IPS-18c (cell line): Measurements from ENCODE around the gene BANP.

Source experiments
- H3K4me3 ChIP-seq: 2 replicates; pipeline ENCODE4 v1.7.0; 2013; ENCODE audit warnings: low read depth, mild to moderate bottlenecking, low read length, moderate library complexity; ENCODE audit not compliant: insufficient read depth
- H3K9me3 ChIP-seq: one replicate; pipeline ENCODE4 v1.6.1; 2013; ENCODE audit warnings: mild to moderate bottlenecking, low read length, moderate library complexity; ENCODE audit not compliant: control insufficient read depth, insufficient read depth

The BANP gene

DNA sequence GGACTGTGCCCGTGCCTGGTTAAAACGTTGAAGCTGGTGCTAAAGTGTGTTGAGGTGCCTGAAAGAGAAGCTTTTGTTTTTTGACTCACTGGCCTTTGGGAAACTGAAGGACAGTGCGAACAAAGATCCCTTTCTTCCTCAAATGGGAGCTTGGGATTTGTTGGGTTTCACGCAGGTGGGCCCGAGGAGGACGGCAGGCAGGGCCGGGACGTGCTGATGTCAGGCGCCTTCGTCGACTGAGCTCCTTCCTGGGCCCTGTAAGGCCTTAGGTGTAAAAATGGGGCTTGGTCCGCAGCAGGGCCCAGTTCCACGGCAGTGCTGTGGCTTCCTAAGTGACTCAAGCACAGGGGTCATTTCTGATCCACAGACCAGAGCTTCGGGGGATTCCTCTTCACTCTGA, 106.9 kb downstream of the BANP start:
- no peak overlapping the region for H3K4me3 ChIP-seq
- H3K9me3 ChIP-seq = no peaks in the 10 kb centered on the region

- H3K4me3 ChIP-seq = no peak overlapping the region
- no peaks in the 10 kb centered on the region for H3K9me3 ChIP-seq
These were observed 107.6 kb downstream of the BANP start for GRCh38 chr16:88058817-88059216.

DNA sequence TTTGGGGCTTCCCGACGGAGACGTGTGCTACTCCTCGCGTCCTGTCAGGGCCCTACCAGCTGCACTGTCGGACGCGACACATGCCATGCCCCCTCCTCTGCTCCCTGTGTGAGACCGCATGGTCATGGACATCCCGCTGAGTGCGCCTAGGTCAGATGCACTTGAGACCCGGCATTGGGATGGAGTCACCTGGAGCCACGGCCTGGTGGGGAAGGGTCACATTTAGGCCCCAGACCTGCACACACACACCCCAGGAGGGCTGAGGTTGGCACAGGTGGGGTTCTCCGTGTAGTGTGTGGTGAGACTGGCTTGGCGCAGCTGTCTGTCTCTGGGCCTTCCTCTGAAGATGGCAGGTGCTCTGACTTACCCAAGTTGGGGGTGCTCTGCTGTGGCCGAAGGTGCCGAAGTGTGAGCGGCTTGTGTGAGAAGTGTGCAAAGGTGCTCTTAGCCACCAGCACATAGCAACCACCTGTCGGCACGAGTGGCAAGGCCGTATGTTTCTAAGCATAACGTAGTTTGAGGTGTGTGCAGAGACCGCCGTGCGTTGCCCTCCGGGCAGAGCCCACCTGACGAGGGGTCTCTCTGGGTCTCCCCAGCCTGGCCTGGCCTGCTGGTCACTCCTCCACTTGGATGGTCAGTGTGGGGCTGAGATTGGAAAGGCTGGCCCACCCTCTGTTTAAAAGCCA, 108.6 kb downstream of the BANP start:
- H3K4me3 ChIP-seq = no peak overlapping the region
- H3K9me3 ChIP-seq = no peaks in the 10 kb centered on the region

GRCh38 chr16:88060524-88061219, 109.4 kb downstream of the BANP start:
- H3K9me3 ChIP-seq = no peaks in the 10 kb centered on the region

GRCh38 chr16:88061346-88062110, 110.3 kb downstream of the BANP start:
- H3K9me3 ChIP-seq = no peaks in the 10 kb centered on the region
- no peak overlapping the region for H3K4me3 ChIP-seq

More at GRCh38 chr16:88060524-88061219, 109.4 kb downstream of the BANP start:
- H3K4me3 ChIP-seq = no peak overlapping the region

DNA sequence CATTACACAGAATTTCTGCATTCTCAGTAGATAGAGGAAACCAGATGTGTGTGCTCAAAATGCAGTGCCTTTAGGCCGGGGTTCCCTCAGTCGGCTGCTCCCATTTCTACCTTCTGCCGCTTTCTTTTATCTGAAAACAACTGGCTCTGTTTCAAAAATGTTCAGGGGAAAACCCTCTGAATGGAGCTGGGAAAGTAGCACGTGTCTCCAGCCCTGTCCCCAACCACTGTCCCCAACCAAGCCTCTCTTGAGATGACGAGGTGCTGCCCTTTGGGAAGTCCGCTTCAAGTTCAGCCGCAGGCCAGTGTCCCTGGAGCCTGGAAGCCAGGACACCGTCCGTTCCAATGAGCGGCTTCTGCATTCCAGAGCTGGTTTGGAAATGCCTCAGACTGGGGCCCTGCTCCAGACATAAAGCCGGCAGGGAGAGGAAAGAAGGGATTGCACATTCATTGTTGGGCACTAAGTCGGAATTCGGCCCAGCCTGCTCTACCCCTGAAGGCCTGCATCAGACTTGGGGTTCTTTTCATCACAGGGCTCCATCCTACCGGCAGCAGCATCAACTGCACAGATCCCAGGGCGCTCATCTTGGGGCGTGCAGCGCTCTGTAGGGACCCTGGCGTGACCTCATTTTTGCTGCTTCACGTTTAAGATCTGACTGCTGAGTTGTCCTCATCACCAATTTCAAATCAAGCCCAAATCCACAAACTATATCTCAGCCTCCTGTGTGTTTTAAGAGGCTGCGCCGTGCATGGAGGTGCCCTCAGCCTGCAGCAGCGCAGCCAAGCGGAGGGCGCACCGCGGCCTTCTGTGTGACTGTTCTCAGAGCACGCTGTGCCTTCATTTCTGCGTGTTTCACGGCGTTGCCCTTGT, 111.3 kb downstream of the BANP start:
- Histone ChIP-seq H3K9me3 (no peaks in the 10 kb centered on the region), H3K4me3 (no peak overlapping the region)

GRCh38 chr16:88063211-88063773, 112.1 kb downstream of the BANP start:
- Histone ChIP-seq H3K4me3 (no peak overlapping the region), H3K9me3 (no peaks in the 10 kb centered on the region)

GRCh38 chr16:88064011-88064888, 113.0 kb downstream of the BANP start:
- Histone ChIP-seq H3K4me3 (no peak overlapping the region), H3K9me3 (no peaks in the 10 kb centered on the region)

DNA sequence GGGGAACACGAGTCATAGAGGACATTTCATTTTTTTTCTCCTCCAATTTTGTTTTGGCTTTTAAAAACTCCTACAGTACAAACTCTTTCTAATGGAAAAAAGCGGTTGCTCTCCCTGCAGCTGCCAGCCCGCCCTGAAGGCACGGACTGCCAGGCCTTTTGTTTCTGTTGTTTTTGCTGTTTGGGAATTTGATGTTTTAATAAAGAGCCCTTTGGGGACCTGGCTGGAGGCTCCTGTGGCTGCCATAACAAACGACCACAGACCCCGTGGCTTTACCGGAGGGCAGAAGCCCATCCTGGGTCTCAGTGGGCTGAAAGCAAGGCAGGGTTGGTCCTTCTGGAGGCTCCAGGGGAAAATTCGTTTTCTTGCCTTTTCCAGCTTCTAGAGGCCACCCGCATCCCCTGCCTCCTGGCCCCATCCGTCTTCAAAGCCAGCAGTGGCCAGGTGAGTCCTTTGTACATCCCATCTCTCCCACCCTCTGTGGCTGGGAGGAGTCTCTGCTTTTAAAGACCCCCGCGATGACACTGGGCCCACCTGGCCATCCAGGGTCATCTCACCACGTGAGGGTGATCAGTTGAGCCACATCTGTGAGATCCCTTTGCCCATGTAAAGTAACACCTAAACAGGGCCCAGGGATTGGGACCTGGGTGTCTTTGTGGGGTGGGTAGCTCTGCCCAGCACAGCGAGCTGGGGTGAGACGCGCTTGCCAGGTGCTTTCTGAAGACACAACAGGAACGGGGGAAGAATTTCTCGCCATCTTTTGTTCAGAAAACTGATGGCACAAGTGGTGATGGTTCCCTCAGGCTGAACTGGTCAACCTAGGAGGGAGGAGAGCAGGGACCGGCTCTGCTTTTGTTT, 113.9 kb downstream of the BANP start:
- Histone ChIP-seq H3K4me3 (no peak overlapping the region), H3K9me3 (no peaks in the 10 kb centered on the region)

DNA sequence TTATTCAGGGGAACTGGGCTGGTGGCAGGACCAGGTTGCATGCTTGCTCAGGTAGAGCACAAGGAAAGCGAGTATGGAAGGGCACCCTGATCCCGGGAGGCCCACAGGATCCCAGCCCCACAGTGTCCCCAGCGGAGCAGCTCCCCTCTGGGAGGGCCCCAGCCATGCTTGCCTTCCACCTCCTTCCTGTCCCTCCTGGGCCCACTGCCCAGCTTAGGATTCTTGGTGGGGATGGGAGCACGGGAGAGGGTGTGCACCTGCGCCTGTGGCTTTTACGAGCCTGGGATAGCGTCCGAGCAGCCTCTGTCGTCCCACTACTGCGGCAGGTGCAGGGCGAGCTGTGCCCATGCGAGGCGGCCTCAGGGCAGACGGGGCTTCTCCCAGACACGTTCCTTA, 114.5 kb downstream of the BANP start:
- Histone ChIP-seq H3K9me3 (no peaks in the 10 kb centered on the region), H3K4me3 (no peak overlapping the region)

DNA sequence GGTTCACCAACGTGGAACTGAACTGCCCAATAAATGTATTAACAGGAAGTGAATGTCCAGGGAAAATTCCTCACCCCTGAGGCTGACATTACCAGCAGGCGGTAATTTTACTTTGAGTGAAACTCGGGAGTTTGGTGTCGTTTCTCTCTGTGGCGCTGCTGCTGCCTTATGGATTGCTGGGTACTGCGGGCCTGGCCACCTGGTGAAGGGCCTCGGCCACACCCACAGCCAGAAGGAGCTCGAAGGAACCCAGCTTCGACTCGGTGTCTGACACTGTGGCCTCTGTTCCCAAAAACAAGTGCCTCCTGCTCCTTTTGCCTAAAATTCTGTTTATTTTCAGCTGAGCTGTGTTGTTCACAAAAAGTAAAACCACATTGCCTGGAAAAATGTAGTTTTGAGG, 115.0 kb downstream of the BANP start:
- no peaks in the 10 kb centered on the region for H3K9me3 ChIP-seq
- H3K4me3 ChIP-seq = no peak overlapping the region

- Histone ChIP-seq H3K9me3 (no peaks in the 10 kb centered on the region), H3K4me3 (no peak overlapping the region)
These were observed 115.7 kb downstream of the BANP start for GRCh38 chr16:88066680-88067529.

- Histone ChIP-seq H3K9me3 (no peaks in the 10 kb centered on the region), H3K4me3 (no peak overlapping the region)
These were observed 116.5 kb downstream of the BANP start for GRCh38 chr16:88067530-88068411.
